Measurements from ENCODE around the gene DZIP1.
"Not testable (repeated sequence)": the region's sequence is repeated elsewhere in the genome, so short reads cannot be mapped to it uniquely, and the experiment has no call there.

Gene DZIP1

DNA sequence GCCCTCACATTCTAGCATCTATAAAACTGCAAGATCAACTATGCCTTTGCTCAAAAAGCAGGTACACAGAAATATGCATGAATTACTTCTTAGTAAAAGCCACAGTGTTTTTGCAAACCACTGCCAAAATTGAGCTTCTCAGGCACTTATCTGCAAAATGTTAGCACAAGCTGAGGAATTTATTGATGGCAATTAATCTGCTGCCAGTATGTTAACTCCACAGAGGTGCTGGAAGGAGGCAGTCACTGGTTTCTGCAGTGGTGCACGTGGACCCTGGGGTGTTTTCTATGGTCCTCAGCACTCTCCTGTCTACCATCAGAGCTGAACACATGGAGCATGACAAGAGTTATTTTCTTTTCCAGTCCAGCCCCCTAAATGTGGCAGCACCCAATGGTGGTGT lies 47.8 kb downstream of the DZIP1 start:
- DNase-seq = no peak

DNA sequence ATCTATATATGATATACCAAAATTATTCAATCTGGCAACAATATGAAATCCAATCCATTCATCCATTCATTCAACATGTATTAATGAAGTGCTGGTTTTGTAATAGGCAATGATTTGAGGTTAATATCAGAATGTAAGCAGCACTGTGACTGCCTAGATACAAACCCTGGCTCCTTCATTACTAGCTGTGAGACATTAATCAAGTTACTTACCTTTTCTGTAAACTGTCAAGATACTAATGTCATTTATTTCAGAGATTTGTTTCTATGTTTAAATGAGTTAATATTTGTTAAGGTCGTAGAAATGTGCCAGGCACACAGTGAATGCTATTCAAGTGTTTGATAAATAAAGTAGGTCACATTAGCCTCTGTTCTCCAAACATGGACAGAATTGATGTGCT lies 51.0 kb downstream of the DZIP1 start:
- DNase-seq = no peak

- DNase-seq = no peak
These were observed 55.8 kb downstream of the DZIP1 start for GRCh38 chr13:95588721-95589120.

GRCh38 chr13:95588134-95588533 lies 56.4 kb downstream of the DZIP1 start:
- DNase-seq = no peak

GRCh38 chr13:95585867-95586266 lies 58.6 kb downstream of the DZIP1 start:
- DNase-seq = no peak

DNA sequence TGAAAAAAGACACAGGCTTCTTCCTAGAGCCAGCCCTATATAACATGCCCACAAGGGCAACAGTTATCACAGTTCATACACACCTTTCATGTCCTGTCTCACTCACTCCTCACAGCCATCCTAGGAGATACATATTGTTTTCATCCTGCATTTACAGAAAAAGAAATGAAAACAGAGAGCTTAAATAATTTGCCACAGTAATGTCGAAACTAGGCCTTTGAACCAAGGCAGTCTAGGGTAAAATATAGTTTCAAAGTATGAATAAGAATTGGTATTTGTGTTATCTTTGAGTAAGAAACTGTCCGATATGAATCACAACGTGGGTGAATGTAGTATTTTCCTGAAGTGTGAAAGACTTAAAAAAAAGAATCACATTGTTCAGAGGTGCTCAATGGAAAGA lies 65.2 kb downstream of the DZIP1 start:
- DNase-seq = no peak

DNA sequence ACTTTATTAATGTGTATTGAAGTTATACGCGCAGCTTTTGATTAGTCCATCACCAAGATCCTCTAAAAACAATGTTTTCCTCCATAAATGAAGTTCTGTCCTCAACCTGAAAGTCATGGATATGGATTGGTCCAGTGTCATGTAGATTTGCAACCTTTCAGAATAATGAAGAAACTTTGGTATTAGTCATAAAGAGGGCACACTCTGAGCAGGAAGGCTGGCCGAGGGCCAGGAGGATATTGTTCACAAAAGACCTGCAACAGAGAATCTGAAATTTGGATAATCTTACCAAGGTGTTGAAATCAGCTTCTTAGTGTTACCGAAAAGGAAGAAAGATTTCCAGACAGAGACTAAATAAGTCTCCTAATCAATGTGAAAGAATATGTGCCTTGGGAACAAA lies 71.3 kb downstream of the DZIP1 start:
- DNase-seq = no peak

DNA sequence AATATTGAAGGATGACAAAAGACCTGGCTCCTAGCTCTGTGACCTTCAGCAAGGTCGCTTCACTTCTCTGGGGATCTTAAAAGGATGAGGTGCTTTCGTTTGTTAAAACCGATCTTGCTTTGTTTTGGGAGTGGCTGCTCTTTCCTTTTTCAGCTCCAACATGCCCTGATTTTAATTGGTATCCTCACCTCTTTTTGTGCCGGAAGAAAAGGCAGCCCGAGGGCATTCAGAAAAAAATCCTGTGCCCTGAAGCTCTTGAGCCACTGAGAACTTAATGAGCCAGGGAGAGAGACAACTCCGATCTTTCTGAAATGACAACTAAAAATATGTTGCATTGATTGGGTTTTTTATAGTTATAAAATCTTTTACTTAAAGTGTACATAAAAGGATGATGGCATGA lies 72.6 kb downstream of the DZIP1 start:
- no peak for DNase-seq

GRCh38 chr13:95570016-95570415 lies 74.5 kb downstream of the DZIP1 start:
- DNase-seq = no peak

GRCh38 chr13:95568131-95568530 lies 76.4 kb downstream of the DZIP1 start:
- no peak for DNase-seq

DNA sequence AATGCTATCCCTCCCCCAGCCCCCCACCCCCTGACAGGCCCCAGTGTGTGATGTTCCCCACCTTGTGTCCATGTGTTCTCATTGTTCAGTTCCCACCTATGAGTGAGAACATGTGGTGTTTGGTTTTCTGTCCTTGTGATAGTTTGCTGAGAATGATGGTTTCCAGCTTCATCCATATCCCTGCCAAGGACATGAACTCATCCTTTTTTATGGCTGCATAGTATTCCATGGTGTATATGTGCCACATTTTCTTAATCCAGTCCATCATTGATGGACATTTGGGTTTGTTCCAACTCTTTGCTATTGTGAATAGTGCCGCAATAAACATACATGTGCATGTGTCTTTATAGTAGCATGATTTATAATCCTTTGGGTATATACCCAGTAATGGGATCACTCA lies 78.7 kb downstream of the DZIP1 start:
- DNase-seq = not testable (repeated sequence)

- no peak for DNase-seq
These were observed 79.7 kb downstream of the DZIP1 start for GRCh38 chr13:95564733-95565291.

DNA sequence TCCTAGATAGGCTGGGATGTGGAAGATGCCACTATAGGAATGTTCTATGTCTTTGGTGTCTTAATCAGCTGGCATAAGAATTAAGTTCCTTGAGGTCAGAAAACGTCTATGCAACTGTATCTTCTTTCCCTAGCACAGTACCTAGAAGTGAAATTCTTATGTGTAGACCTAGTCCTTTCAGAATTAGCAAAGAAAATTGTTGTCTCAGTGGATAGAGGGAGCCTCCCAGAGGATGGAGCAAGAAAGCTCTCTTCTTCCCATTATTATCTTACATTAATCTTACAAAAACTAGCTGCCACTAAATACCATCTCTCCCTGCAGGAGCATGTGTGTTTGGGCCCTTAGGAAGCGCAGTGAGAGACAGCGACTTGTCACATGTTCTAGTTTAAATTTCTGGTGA lies 80.4 kb downstream of the DZIP1 start:
- DNase-seq = no peak

GRCh38 chr13:95560387-95560786 lies 84.1 kb downstream of the DZIP1 start:
- no peak for DNase-seq

- no peak for DNase-seq
These were observed 85.4 kb downstream of the DZIP1 start for GRCh38 chr13:95559100-95559499.

GRCh38 chr13:95557013-95557412 lies 87.5 kb downstream of the DZIP1 start:
- no peak for DNase-seq

DNA sequence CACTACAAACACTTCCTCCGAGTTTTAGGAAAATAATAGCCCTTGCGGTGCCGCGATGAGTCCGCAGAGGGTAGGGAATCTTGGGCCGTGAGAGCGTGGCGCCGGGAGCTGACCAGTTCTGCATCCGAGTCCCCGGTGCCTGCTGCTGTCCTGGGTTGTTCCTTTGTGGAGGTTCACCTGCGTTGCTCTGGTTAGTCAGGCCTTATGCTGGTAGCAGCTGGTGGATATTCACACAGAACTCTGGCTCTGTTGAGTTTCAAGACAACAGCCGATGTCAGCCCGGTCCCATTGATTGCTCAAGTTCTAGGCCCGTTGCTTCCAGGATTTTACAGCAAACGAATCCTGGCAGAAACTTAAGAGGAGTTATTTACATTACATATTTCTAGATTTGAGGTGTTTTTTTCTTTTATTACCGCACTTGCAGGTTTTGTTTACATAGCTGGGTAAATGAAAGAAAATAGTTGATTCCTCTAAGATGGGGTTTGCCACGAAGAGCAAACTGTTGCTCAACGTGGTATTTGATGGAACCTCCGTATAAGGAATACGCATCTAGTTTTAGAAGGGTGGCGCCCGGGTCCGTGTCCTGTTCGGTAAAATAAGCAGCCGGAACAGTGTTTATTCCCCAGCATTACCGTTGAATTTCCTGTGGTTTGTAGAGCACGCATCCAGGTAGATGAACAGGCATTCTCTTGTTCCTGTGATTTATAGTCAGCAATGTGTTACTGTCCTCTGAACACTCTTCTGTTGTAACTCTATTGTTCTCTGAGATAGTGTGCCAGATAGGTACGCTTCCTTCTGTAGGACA lies 90.7 kb downstream of the DZIP1 start:
- DNase-seq = no peak

GRCh38 chr13:95552539-95553441 lies 91.7 kb downstream of the DZIP1 start, which contains the start of gene CLDN10:
Gene CLDN10 (plus strand): TSS chr13:95552720. CDS start chr13:95552754, 34 bp downstream.
- DNase-seq = no peak

GRCh38 chr13:95552208-95552538 lies 92.3 kb downstream of the DZIP1 start:
- DNase-seq = no peak

DNA sequence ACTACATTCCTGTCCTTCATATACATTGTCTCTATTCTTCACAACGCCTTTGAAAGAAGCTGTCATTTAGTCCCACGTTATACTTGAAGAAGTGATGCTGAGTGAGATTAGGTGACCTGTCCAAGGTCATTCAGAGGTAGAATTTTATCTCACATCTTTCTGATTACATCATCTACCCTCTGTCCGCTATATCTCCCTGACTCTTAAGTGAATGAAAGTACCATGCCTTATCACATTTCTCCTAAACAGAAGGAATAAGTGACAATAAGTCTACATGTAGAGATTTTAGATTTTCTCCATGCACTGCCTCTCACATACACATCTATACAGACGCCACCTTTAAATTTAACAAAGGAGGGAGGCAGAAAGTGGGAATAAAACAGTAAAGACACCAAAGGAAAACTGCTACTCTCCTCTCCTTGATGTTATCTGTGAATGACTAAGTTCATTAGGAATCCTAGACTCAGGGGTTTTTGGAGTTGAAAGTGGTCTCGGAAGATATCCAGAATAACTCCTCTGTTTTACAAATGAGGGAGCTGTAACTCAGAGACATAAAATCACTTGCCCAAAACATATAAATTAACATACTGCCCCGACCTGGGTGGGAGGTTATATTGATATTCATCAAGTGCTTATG lies 96.9 kb downstream of the DZIP1 start:
- no peak for DNase-seq

DNA sequence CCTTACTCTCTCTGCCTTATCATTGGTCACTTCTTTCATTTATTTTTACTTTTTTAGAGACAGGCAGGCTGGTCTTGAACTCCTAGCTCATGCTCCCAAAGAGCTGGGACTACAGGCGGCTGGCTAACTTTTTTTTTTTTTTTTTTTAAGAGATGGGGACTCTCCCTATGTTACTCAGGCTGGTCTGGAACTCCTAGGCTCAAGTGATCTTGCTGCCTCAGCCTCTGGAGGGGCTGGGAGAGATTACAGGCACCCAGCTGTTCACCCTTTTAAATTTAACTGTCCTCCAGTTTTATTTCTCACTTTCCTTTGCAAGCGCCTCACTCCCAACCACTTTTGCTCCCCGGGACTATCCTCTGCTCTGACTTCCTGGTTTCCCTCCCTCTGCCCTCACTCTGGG lies 97.6 kb downstream of the DZIP1 start:
- DNase-seq = no peak

DNA sequence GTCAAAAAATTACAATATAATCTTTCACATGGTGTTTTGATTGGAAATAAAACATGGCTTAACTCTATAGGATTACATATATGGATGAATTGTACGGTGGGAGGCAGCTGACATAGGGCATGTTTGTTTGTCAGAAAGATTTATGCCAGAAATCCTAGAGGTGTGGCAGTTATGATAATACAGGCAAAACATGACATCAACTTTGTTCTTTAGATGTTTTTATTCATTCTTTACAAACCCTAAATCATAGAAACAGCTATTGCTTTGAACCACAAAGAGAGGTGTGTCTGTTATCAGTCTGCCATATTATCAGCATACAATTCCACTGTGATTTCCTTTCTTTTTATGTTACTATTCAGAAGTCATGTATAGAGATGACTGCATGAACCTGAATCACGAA lies 100.2 kb downstream of the DZIP1 start:
- DNase-seq = no peak

GRCh38 chr13:95541911-95542474 lies 102.5 kb downstream of the DZIP1 start:
- no peak for DNase-seq

All from stimulated activated CD4-positive, alpha-beta T cell treated with anti-CD3 and anti-CD28 coated beads, Interleukin-4, amount 100 ng/mL, for 24 hours (primary cell).